Loucy (cell line): ENCODE results near the gene UTP20.

ENCODE experiments used
- H2AFZ ChIP-seq: fragments of 200-600 bp; sonication (generic); 2 replicates; pipeline ENCODE4 v1.6.0; 2016; ENCODE audit warnings: antibody characterized with exemption, mild to moderate bottlenecking, low read length, moderate library complexity
- H3F3A ChIP-seq: fragments of 200-600 bp; 2 replicates; pipeline ENCODE4 v1.6.0; 2016; ENCODE audit warnings: antibody characterized with exemption, low read depth, mild to moderate bottlenecking
- H3K27me3 ChIP-seq: fragments of 200-600 bp; sonication (generic); 2 replicates; pipeline ENCODE4 v1.6.1; 2014; ENCODE audit warnings: low read length, mild to moderate bottlenecking; ENCODE audit not compliant: insufficient read depth, poor library complexity, severe bottlenecking
- H3K36me3 ChIP-seq: fragments of 200-600 bp; sonication (generic); 2 replicates; pipeline ENCODE4 v1.6.1; 2016; ENCODE audit warnings: low read length; ENCODE audit not compliant: insufficient read depth
- H3K4me1 ChIP-seq: fragments of 200-600 bp; sonication (generic); 2 replicates; pipeline ENCODE4 v1.5.1; 2014; ENCODE audit warnings: low read length, mild to moderate bottlenecking; ENCODE audit not compliant: insufficient read depth, poor library complexity, severe bottlenecking
- H3K4me2 ChIP-seq: fragments of 200-600 bp; sonication (generic); 2 replicates; pipeline ENCODE4 v1.6.0; 2014; ENCODE audit warnings: antibody characterized with exemption, low read length, low read depth, mild to moderate bottlenecking; ENCODE audit not compliant: poor library complexity, severe bottlenecking
- H3K4me3 ChIP-seq: fragments of 200-600 bp; sonication (generic); 2 replicates; pipeline ENCODE4 v1.5.1; 2014; ENCODE audit warnings: low read length, mild to moderate bottlenecking, mixed read lengths; ENCODE audit not compliant: poor library complexity, severe bottlenecking
- H3K79me2 ChIP-seq: fragments of 200-600 bp; sonication (generic); 2 replicates; pipeline ENCODE4 v1.6.1; 2014; ENCODE audit warnings: low read length; ENCODE audit not compliant: insufficient read depth
- H3K9ac ChIP-seq: fragments of 200-600 bp; sonication (generic); 2 replicates; pipeline ENCODE4 v1.6.0; 2014; ENCODE audit warnings: mild to moderate bottlenecking, low read depth, low read length, moderate library complexity; ENCODE audit not compliant: poor library complexity, severe bottlenecking
- H3K9me2 ChIP-seq: fragments of 200-600 bp; sonication (generic); replicated peaks from 2 replicates; pipeline ENCODE4 v1.6.1; 2016; ENCODE audit warnings: low read depth, low read length, mixed read lengths
- H3K9me3 ChIP-seq: fragments of 200-600 bp; sonication (generic); 2 replicates; pipeline ENCODE4 v1.6.1; 2014; ENCODE audit warnings: mild to moderate bottlenecking, antibody characterized with exemption, low read length, low read depth; ENCODE audit not compliant: insufficient read depth
- H4K20me1 ChIP-seq: fragments of 200-600 bp; sonication (generic); 2 replicates; pipeline ENCODE4 v1.6.0; 2014; ENCODE audit warnings: antibody characterized with exemption, low read length, mild to moderate bottlenecking; ENCODE audit not compliant: insufficient read depth, poor library complexity, severe bottlenecking
- CTCF ChIP-seq: fragments of 200-600 bp; sonication (generic); conservative IDR thresholded peaks from 2 replicates; pipeline ENCODE4 v1.5.1; 2014; ENCODE audit warnings: mild to moderate bottlenecking, antibody characterized with exemption, low read length
- EZH2phosphoT487 ChIP-seq: fragments of 200-600 bp; IDR thresholded peaks from 2 replicates; pipeline ENCODE4 v1.6.1; 2018; ENCODE audit warnings: antibody characterized with exemption, mild to moderate bottlenecking, moderate library complexity, borderline replicate concordance

Gene UTP20

DNA sequence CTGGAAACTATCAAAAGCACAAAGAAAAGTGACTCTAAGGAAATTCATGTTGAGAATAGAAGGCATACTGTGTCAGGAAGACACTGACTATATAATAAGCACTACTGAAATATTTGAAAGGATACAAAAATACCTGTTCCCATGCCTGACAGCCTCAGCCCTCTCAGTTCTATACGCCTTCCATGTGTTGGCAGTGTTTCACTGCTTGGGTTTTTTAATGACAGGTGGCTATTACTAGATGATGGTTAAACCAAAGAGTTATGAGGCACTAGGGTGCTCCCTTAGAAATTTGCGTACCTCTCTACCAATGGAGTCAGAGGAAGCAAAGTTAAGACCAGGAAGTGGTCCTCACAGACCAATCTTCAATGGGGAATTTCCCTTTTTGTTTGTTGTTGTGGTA lies 44.2 kb upstream of the UTP20 start:
- no peaks in the 10 kb centered on the region for H4K20me1 ChIP-seq
- H3K9ac ChIP-seq = no peak overlapping the region
- no peak overlapping the region for H2AFZ ChIP-seq
- H3F3A ChIP-seq = no peaks in the 10 kb centered on the region
- no peaks in the 10 kb centered on the region for H3K4me1 ChIP-seq
- no peak overlapping the region for H3K4me2 ChIP-seq
- H3K9me3 ChIP-seq = no peaks in the 10 kb centered on the region
- no peaks in the 10 kb centered on the region for H3K36me3 ChIP-seq
- no peak overlapping the region for H3K4me3 ChIP-seq
- TF ChIP-seq CTCF (no peak), EZH2phosphoT487 (no peak)
- no peaks in the 10 kb centered on the region for H3K27me3 ChIP-seq
- H3K9me2 ChIP-seq = no peaks in the 10 kb centered on the region
- no peaks in the 10 kb centered on the region for H3K79me2 ChIP-seq

DNA sequence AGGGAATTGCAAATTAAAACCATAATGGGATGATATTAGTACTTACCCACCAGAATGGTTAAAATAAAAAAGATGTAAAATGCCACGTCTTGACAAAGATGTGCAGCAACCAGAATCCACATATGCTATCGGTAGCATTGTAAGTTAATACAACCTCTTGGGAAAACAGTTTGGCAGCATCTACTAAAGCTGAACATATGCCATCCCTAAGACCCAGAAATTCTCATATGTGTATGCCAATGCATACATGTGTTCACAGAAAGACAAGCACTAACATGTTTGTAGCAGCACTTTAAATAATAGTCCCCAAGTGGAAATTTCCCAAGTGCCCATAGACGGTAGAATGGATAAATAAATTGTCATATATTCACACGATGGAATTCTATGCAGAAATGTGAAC lies 41.6 kb upstream of the UTP20 start:
- Histone ChIP-seq H3K9me3 (no peaks in the 10 kb centered on the region), H3K9ac (no peak overlapping the region), H3K9me2 (no peaks in the 10 kb centered on the region), H3K4me2 (no peak overlapping the region), H3K27me3 (no peaks in the 10 kb centered on the region), H4K20me1 (no peaks in the 10 kb centered on the region), H3K79me2 (no peaks in the 10 kb centered on the region), H3K36me3 (no peaks in the 10 kb centered on the region), H2AFZ (no peak overlapping the region), H3K4me3 (no peak overlapping the region), H3K4me1 (no peaks in the 10 kb centered on the region), H3F3A (no peaks in the 10 kb centered on the region)
- no peak for TF ChIP-seq EZH2phosphoT487

- Histone ChIP-seq H3K79me2 (no peaks in the 10 kb centered on the region), H3K36me3 (no peaks in the 10 kb centered on the region), H4K20me1 (no peaks in the 10 kb centered on the region), H3K27me3 (no peaks in the 10 kb centered on the region), H3K9ac (no peak overlapping the region), H3K9me2 (no peaks in the 10 kb centered on the region), H3K4me1 (no peaks in the 10 kb centered on the region), H2AFZ (no peak overlapping the region), H3F3A (no peaks in the 10 kb centered on the region), H3K4me3 (no peak overlapping the region), H3K4me2 (no peak overlapping the region), H3K9me3 (no peaks in the 10 kb centered on the region)
- TF ChIP-seq CTCF (no peak), EZH2phosphoT487 (no peak)
Observed at GRCh38 chr12:101238800-101239329, 41.0 kb upstream of the UTP20 start.

DNA sequence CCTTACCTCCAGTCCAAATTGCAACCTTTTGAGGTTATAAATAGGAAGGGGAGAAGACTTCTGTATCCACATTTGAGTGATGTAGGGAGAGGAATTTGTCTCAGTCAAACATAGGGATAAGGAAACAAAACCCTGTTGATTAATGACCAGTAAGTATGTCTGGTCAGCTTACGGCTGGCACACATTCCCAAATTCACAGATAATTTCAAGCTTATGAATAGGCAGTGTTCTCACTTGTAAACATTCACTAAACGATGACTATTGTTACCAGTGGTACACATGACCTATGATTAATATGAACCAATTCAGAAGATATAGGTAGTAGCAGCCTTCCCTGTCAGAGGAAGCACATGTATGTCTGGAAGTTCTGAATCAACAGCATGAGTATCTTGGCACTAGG lies 36.8 kb upstream of the UTP20 start:
- Histone ChIP-seq H3F3A (no peaks in the 10 kb centered on the region), H3K4me2 (no peak overlapping the region), H3K9ac (no peak overlapping the region), H3K4me1 (no peaks in the 10 kb centered on the region), H3K4me3 (no peak overlapping the region), H3K27me3 (no peaks in the 10 kb centered on the region), H3K79me2 (no peaks in the 10 kb centered on the region), H3K9me3 (no peaks in the 10 kb centered on the region), H4K20me1 (no peaks in the 10 kb centered on the region), H2AFZ (no peak overlapping the region), H3K9me2 (no peaks in the 10 kb centered on the region), H3K36me3 (no peaks in the 10 kb centered on the region)
- TF ChIP-seq CTCF (no peak), EZH2phosphoT487 (no peak)
